ENCODE results near the gene ORC3.
"Not testable (repeated sequence)": the region's sequence is repeated elsewhere in the genome, so short reads cannot be mapped to it uniquely, and the experiment has no call there.

The ORC3 gene

DNA sequence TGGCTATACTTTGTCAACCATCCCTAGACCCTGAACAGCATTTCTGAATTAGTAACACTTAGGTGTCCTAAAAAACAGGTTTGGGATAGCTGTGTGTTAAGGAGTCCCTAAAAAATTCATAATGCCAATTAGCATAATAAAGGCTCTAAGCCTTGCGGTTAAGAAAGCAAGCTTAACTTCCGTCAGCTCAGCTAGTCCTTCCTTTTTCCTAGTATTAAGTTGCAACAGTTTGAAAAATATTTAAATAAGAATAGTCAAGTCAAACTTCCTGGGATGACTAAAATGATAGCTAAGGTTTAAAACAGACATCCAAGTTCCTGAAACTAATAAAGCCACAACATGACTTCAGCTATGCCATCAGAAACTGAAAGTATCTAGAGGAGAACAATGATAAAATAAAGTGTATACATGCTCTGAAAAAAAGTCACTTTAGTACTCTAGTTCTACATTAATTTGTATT is 108.6 kb downstream of the ORC3 start:
- peak in 1 of 5 experiments; percentile 50 for DNase-seq

DNA sequence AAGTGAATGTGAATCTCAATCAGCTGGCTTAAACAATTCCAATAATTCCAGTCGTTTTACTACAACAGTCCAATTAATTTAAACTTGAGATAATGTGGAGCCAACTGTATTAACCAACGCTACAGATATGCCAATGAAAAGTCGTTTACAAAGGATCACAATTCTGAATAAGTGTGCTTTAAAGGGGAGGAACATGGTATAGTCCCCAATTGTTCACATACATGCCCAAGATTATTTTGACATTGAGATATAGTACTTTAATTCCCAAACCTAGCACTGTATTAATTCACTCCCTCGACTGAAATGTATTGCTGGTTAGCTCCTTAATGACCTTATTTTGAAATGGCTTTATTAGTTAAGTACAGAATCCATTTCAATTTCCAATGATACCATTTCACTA is 109.6 kb downstream of the ORC3 start:
- DNase-seq, result no peak

DNA sequence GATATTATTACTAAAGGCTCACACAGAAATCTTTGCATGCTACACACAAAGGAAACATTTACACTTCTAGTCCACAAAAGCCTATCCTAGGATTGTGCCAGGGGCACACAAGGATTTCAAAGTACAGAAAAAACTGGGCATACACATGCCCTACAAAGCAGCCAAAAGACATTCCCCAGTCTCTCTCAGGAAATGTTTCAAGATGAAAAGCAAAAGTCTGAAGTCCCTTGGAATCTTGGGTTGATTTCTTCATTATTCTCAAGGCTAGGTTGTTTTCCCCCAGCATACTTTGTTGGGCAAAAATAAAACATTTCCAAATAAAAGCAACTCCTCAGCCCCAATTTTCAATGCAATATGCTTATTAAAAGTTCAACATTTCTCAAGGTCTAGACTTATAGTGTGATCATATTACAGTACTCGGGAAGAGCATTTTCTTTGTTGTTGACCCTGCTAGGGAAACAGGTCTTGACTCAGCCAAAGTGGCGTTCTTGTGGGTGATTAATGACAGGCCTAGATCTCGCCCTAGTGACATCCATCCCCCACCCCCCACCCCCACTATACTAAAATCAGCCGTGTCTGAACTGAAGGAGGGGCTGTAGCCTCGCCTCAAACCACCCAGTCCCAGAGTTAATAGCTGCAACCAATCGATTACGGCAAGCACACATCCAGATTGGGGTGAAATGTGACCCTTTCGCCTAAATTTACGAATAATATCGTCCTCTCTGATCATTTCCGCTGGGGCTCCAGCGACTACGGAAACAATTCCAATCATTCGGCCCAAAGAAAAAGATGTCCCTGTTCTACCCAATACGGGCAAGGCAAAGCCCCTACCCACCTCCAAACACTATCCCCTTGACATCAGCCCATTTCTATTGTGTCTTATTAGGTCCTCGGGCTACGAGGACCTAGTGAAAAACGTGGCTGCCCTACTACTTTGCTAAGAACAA is 110.7 kb downstream of the ORC3 start:
- peak in 2 of 5 experiments; percentile 5 to 75 for DNase-seq

DNA sequence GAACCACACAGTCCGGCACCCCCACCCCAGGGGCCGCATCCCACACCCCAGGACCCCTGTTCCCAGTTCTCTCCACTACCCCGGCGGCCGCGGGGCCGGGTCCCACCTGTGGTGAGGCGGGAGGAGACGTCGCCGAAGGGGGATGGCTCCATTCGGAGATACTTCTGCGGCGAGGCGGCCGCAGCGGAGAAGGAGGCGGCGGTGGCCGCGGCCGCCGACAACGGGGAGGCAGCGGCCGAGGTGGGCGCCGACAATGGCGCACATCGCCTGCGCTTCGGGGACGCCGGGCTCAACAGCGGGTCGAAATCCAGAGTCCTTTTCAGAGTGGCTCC is 111.4 kb downstream of the ORC3 start:
- peak in 1 of 5 experiments; percentile 14 for DNase-seq

DNA sequence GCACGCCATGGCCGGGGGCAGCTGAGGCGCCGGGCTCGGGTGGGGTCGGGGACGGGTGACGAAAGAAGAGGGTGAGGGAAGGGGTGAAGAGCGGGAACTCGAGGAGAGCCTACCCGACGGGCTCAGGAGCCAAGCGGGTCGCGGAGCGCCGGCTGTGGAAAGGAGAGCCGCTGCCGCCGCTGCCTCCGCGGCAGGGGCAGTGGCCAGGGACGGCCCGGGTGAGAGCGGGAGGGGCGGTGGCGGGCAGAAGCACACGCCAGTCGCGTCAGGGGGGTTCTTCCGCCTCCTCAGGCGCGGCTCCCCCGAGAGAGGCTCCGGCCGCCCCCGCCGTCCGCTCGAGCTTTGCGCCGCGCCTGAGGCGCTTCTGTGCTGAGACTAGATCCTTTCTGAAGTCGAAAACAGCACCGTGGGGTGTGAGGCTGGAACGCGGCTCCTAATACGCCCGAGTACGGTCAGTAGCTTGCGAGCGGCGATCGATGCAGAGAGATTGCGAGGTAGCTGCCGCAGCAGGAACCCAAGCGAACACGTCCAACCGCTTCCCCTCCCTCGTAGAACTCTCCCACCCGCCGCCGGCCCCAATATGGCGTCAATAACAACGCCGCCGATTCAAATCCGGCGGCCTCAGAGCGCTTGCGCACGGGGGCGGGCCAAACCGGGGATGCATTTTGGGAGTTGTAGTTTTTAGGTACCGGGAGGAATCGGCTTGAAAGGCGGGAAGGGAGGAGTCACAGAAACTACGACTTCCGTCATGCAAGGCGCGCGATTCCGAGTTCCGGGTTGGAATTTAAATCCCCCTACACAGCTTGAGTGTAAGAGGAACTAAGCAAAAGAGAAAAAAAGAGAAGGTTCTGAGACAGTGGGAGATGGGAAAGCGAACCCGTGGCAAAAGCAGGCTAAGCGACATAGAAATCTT is 112.0 kb downstream of the ORC3 start, which contains the start of gene AKIRIN2:
AKIRIN2 (minus strand) TSS at position 558 of the 913 bp plus-strand sequence; CDS start at position 9, 549 bp downstream.
- peak; percentile 88 to 99 (median 94) for DNase-seq

DNA sequence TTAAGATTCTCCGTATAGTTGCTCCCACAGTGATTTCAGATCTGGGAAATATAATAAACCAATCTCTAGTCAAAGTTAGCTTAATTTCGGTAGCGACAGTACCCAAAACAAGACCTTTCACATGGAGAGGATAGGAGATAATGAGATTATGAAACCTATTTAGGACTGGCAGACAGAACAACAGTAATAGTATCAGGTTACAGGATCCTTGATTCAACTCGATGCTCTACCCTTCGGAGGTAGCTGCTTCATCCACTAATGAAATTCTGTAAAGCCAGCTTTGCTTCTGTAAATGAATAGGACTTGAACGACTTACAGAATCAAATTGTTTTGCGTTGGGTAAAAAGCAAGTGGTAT is 112.6 kb downstream of the ORC3 start:
- peak in 1 of 5 experiments; percentile 40 for DNase-seq

DNA sequence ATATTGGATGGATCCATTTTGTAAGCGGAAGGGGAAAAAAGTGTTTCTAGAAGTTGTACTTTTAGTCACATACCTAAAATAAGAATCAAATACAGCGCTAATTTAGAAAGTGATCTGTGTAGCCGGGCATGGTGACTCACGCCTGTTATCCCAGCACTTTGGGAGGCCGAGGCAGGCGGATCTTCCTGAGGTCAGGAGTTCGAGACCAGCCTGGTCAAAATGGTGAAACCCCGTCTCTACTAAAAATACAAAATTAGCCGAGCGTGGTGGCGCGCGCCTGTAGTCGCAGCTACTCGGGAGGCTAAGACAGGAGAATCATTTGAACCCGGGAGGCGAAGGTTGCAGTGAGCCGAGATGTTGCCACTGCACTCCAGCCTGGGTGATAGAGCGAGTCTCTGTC is 113.1 kb downstream of the ORC3 start:
- not testable (repeated sequence) for DNase-seq

DNA sequence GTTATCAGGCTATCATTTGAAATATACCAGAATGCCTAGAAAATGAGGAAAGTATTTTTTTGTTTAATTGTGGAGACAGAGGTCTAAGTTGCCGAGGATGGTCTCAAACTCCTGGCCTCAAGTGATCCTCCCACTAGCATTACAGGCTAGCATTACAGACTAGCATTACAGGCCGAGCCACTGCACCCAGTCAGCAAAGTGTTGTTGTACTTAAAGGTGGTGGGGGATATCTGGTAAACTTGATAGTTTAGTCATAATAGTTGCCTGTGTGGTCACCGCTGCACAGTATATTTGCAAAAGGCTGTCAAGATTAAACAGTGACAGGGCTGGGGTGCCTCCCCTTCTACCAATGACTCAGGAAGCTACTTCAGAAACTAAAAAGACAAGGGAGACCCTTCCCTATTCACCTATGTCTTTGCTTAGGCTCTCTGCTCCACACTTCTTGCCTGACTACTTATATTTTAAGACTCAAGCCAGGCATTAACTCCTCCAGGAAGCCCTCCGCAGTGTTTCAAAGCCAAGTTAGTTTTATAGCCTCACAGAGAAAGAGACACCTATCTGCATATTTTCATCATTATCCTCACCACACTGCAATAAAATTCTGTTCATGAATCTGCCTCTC is 115.2 kb downstream of the ORC3 start:
- DNase-seq, result peak in 2 of 5 experiments; percentile 19 to 96

DNA sequence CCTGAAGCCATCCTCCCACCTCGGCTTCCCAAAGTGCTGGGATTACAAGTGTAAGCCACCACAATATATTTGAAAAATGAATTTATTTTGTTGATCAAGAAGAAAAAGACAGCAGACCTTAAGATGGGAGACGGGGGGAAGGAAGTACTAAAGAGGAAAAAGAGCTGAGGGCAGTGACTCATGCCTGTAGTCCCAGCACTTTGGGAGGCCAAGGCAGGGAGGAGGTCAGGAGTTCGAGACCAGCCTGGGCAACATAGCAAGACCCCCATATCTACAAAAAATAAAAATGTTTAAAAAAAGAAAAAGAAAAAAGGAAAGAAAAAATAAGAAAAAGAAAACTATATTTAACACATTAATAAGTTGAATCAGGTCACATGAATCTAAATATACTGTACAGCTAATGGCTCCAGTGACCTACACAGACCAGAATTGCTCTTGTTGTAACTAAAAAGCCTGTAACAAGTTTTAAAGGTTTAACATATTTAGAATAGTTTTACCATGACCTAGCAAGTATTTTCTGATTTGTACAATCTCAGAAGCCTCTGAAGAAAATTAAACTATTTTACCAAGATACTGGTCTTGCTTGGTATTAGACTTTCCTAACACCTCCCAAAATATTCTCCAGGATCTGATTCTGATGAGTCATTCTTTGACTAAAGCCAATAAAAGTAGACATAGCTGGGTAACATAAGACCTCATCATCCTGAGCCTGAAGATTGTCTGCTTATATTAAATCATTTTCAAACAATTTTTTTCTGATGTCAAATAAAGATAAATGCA is 116.4 kb downstream of the ORC3 start:
- DNase-seq, result no peak

DNA sequence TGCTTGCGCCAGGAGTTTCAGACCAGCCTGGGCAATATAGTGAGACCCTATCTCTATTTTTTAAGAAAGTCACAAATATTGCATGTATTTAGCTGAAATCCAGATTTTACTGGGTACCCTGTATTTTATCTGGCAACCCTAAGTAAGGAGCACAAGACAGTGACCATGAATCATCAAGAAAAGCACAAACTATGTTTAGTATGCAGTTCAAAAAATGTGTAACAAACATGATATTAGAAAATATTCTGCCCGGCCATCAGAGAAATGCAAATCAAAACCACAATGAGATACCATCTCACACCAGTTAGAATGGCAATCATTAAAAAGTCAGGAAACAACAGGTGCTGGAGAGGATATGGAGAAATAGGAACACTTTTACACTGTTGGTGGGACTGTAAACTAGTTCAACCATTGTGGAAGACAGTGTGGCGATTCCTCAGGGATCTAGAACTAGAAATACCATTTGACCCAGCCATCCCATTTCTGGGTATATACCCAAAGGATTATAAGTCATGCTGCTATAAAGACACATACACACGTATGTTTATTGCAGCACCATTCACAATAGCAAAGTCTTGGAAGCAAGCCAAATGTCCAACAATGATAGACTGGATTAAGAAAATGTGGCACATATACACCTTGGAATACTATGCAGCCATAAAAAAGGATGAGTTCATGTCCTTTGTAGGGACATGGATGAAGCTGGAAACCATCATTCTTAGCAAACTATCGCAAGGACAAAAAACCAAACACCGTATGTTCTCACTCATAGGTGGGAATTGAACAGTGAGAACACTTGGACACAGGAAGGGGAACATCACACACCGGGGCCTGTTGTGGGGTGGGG is 118.9 kb downstream of the ORC3 start:
- DNase-seq, result not testable (repeated sequence)

DNA sequence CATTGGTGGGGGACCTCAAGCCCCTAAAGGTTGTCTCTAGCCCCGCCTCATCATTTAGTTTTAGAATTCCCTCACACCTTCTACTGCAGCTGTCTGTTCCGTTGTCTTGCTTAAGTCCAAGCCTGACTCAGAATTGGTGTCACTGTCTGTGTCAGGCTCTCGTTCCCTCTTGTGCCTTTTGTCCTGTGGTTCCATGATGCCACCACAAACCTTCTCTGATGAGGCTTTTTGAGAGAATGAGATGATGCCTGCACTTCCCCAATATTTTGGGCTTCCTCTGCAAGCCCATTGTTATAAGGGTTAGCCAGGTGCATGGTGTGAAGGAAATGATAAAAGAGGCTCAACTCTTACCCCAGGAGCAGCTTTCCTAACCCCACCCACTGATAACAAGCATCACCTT is 120.2 kb downstream of the ORC3 start:
- peak in 1 of 5 experiments; percentile 56 for DNase-seq

DNA sequence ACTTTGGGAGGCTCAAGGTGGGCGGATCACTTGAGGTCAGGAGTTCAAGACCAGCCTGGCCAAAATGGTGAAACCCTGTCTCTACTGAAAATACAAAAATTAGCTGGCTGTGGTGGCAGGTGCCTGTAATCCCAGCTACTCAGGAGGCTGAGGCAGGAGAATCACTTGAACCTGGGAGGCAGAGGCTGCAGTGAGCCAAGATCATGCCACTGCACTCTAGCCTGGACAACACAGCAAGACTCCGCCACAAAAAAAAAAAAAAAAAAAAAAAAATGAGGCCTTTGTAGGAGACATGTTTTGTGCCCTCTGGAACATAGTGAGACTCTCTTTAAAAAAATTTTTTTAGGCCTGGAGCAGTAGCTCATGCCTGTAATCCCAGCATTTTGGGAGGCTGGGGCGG is 122.8 kb downstream of the ORC3 start:
- not testable (repeated sequence) for DNase-seq

DNA sequence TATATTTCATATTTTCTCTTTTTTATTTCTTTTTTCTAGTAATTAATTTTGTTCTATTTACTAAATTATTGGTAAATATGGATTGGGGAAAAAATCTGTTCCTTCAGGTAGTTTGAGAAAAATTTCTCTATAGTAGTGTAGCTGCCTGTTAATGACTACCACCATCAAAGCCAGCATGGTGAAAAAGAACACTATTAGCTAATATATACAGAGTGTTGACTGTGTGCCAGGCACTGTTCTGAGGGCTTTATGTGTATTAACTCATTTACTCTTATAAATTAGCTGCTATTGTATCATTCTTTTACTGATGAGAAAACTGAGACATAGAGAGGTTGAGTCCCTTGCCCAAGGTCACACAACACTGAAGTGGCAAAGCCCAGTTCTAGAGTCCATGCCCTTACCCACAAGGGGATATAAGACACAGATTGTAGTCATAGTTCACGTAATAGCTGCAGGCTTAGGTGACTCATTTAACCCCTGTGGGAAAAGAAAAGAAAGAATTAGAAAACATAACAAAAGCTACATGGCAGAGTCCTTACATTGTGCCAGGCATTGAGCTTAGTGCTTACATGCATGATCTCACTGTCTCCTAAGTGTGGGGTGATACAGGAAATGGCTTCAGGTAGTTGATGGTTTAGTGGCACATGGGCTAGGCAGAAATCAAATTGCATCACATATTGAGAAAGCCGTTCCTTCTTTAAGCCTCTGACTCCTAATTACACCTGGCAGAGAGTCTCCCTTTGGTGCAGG is 124.3 kb downstream of the ORC3 start:
- DNase-seq, result peak in 1 of 5 experiments; percentile 80

Data from T-helper 2 cell (primary cell).